ENCODE results near the gene NLRP14.
A peak's percentile ranks its signal among the peaks of the same experiment; 100 is the strongest.

Gene NLRP14

GRCh38 chr11:7020183-7020917 is at the start of gene NLRP14, which contains the start of gene ZNF214:
TSS of gene NLRP14 (plus strand) at chr11:7020479. CDS start at chr11:7038587, 18,108 bp downstream.
TSS of gene ZNF214 (minus strand) at chr11:7020346. CDS start at chr11:7002835, 17,511 bp downstream.
- peak; percentile 85 for DNase-seq

GRCh38 chr11:6979365-6979764 is 40.9 kb upstream of the NLRP14 start:
- no peak for DNase-seq

- no peak for DNase-seq
These were observed 33.8 kb upstream of the NLRP14 start for GRCh38 chr11:6986487-6986886.

- no peak for DNase-seq
These were observed 31.8 kb upstream of the NLRP14 start for GRCh38 chr11:6988506-6988905.

GRCh38 chr11:6991227-6991626 is 29.1 kb upstream of the NLRP14 start:
- DNase-seq: no peak

- no peak for DNase-seq
These were observed 28.3 kb upstream of the NLRP14 start for GRCh38 chr11:6992026-6992425.

- DNase-seq: no peak
These were observed 27.5 kb upstream of the NLRP14 start for GRCh38 chr11:6992457-6993417.

GRCh38 chr11:6995703-6996102 is 24.6 kb upstream of the NLRP14 start:
- no peak for DNase-seq

- no peak for DNase-seq
These were observed 15.8 kb upstream of the NLRP14 start for GRCh38 chr11:7004482-7004881.

- DNase-seq: no peak
These were observed 6.2 kb upstream of the NLRP14 start for GRCh38 chr11:7014118-7014517.

- DNase-seq: no peak
These were observed 4.3 kb upstream of the NLRP14 start for GRCh38 chr11:7016011-7016410.

- DNase-seq: peak; percentile 53
These were observed 638 bp upstream of the NLRP14 start for GRCh38 chr11:7019500-7020182.

GRCh38 chr11:7021318-7021717 is 1.0 kb downstream of the NLRP14 start:
- DNase-seq: no peak

- DNase-seq: no peak
These were observed 7.9 kb downstream of the NLRP14 start for GRCh38 chr11:7028141-7028540.

- no peak for DNase-seq
These were observed 10.6 kb downstream of the NLRP14 start for GRCh38 chr11:7030836-7031235.

GRCh38 chr11:7031471-7031871 is 11.2 kb downstream of the NLRP14 start:
- DNase-seq: no peak

GRCh38 chr11:7032692-7033091 is 12.4 kb downstream of the NLRP14 start:
- DNase-seq: no peak

GRCh38 chr11:7034019-7034418 is 13.7 kb downstream of the NLRP14 start:
- DNase-seq: no peak

- no peak for DNase-seq
These were observed 26.3 kb downstream of the NLRP14 start for GRCh38 chr11:7046474-7047175.

GRCh38 chr11:7050191-7050590 is 29.9 kb downstream of the NLRP14 start:
- no peak for DNase-seq

GRCh38 chr11:7056828-7057513 is 36.7 kb downstream of the NLRP14 start:
- no peak for DNase-seq

- DNase-seq: no peak
These were observed 37.4 kb downstream of the NLRP14 start for GRCh38 chr11:7057641-7058040.

Data from NCI-H2227 treated with DMSO at 0.1 percent for 48 hours (cell line).